Left lung (tissue), 10 donors: Measurements from ENCODE around the gene SLC6A13. TPM values are rescaled to one million over a fixed set of nuclear protein-coding genes. Genes with fewer than 3 reads are reported as not detected.

Experiments
- ATAC-seq: fragments of 200-7000 bp; cut with Tn5 transposase; one replicate; pipeline ENCODE4 v1.9.1; 2020; ENCODE audit warnings: moderate library complexity
- DNase-seq, 4 donors: peaks; one replicate each; pipeline ENCODE4 v3.0.0-alpha.2; 2013 to 2020
- H3K27ac ChIP-seq, 2 donors: fragments of 200-600 bp; sonication (generic) in 1 of 2; one replicate each; pipeline versions ENCODE4 v1.5.0 to v1.8.0; 2020 to 2021
- H3K27me3 ChIP-seq, 2 donors: fragments of 200-600 bp; sonication (generic) in 1 of 2; one replicate each; pipeline versions ENCODE4 v1.5.0 to v1.8.0; 2020 to 2021
- H3K36me3 ChIP-seq, 2 donors: fragments of 200-600 bp; sonication (generic) in 1 of 2; one replicate each; pipeline versions ENCODE4 v1.5.0 to v1.8.0; 2020 to 2021
- H3K4me1 ChIP-seq, 2 donors: fragments of 200-600 bp; one replicate each; pipeline ENCODE4 v1.8.0; 2021
- H3K4me3 ChIP-seq, 2 donors: fragments of 200-600 bp; sonication (generic) in 1 of 2; one replicate each; pipeline versions ENCODE4 v1.5.0 to v1.8.0; 2020 to 2021; ENCODE audit warnings: mild to moderate bottlenecking in 1 of 2
- H3K9me3 ChIP-seq, 2 donors: fragments of 200-600 bp; sonication (generic) in 1 of 2; one replicate each; pipeline versions ENCODE4 v1.5.0 to v1.8.0; 2020 to 2021
- CTCF ChIP-seq, 2 donors: fragments of 200-600 bp; sonication (generic) in 1 of 2; IDR thresholded peaks; one replicate each; pipeline versions ENCODE4 v1.5.0 to v1.8.0; 2021; ENCODE audit warnings: antibody characterized with exemption in 2 of 2
- intact Hi-C, 2 donors: fragments of 100-400 bp; cut with DNase I; formaldehyde crosslinking; loops; one replicate each; pipeline versions ENCODE4 v1.11.2 to v1.14.2; 2022
- polyA plus RNA-seq, 6 donors: library from polyadenylated mRNA; unstranded; fragments of 120-200 nt; gene quantifications; one replicate each; pipeline ENCODE4 v1.2.1, GENCODE V29; 2013; ENCODE audit not compliant: insufficient read length in 6 of 6
- total RNA-seq, 2 donors: library from RNA; stranded (reverse); fragmentation: NEBNext Ultra II Directional; extraction: Animal tissue kit (Norgen Biotek cat#: 25700); gene quantifications; one replicate each; pipeline ENCODE4 v1.2.1, GENCODE V29; 2021
- donor health status: DM: no; HTN: yes; CAD: no.
- donor health status: DM: no; HTN: no; CAD: no.

SLC6A13 gene
- total and polyA plus RNA-seq, 8 donors: 0.79 to 4.1 (median 2.5) TPM

GRCh38 chr12:208813-209212, 53.8 kb downstream of the SLC6A13 start:
- ATAC-seq (no peak), DNase-seq (no peak)
- Histone ChIP-seq H3K9me3 (no peaks in the 10 kb centered on the region), H3K27ac (no peak overlapping the region), H3K27me3 (peaks cover 5 to 58% of the 10 kb centered on the region in 2 donors), H3K4me1 (peaks cover 0 to 15% of the 10 kb centered on the region in 2 donors), H3K36me3 (no peaks in the 10 kb centered on the region), H3K4me3 (no peak overlapping the region)
- TF ChIP-seq CTCF (IDR thresholded peaks at IDR 0.05): no peak
- intact Hi-C loops: no loop called here

GRCh38 chr12:207804-208203, 54.8 kb downstream of the SLC6A13 start:
- DNase-seq (peak in 1 of 4 donors; percentile 43), ATAC-seq (no peak)
- H3K4me1 ChIP-seq: peaks cover 0 to 13% of the 10 kb centered on the region in 2 donors
- TF ChIP-seq CTCF (IDR thresholded peaks at IDR 0.05): no peak
- no peaks in the 10 kb centered on the region for H3K9me3 ChIP-seq
- peaks cover 6 to 58% of the 10 kb centered on the region in 2 donors for H3K27me3 ChIP-seq
- no peak overlapping the region for H3K4me3 ChIP-seq
- H3K36me3 ChIP-seq: no peaks in the 10 kb centered on the region
- H3K27ac ChIP-seq: no peak overlapping the region
- intact Hi-C loops: no loop called here

GRCh38 chr12:206746-207440, 55.7 kb downstream of the SLC6A13 start:
- peaks cover 0 to 11% of the 10 kb centered on the region in 2 donors for H3K4me1 ChIP-seq
- TF ChIP-seq CTCF (IDR thresholded peaks at IDR 0.05): no peak

GRCh38 chr12:205026-205425, 57.6 kb downstream of the SLC6A13 start:
- Histone ChIP-seq H3K27ac (no peak overlapping the region), H3K9me3 (no peaks in the 10 kb centered on the region), H3K36me3 (no peaks in the 10 kb centered on the region), H3K4me3 (no peak overlapping the region), H3K4me1 (peaks cover 0 to 11% of the 10 kb centered on the region in 2 donors), H3K27me3 (peaks cover 4 to 70% of the 10 kb centered on the region in 2 donors)
- intact Hi-C loops: no loop called here
- no peak for TF ChIP-seq CTCF (IDR thresholded peaks at IDR 0.05)
- ATAC-seq (peak; percentile 57), DNase-seq (peak in 1 of 4 donors; percentile 15)

More at GRCh38 chr12:206746-207440, 55.7 kb downstream of the SLC6A13 start:
- Histone ChIP-seq H3K36me3 (no peaks in the 10 kb centered on the region), H3K9me3 (no peaks in the 10 kb centered on the region), H3K4me3 (no peak overlapping the region), H3K27ac (no peak overlapping the region), H3K27me3 (peaks cover 4 to 58% of the 10 kb centered on the region in 2 donors)
- intact Hi-C loops: no loop called here
- DNase-seq (peak in 1 of 4 donors; percentile 70), ATAC-seq (no peak)

GRCh38 chr12:204261-204678, 58.4 kb downstream of the SLC6A13 start:
- peak in 1 of 4 donors; percentile 35 for DNase-seq
- intact Hi-C loops: no loop called here
- TF ChIP-seq CTCF (IDR thresholded peaks at IDR 0.05): no peak
- ATAC-seq: no peak
- H3K4me1 ChIP-seq: peaks cover 0 to 11% of the 10 kb centered on the region in 2 donors
- no peak overlapping the region for H3K27ac ChIP-seq
- H3K9me3 ChIP-seq: no peaks in the 10 kb centered on the region
- H3K27me3 ChIP-seq: peaks cover 4 to 64% of the 10 kb centered on the region in 2 donors
- H3K4me3 ChIP-seq: no peak overlapping the region
- no peaks in the 10 kb centered on the region for H3K36me3 ChIP-seq
